ENCODE measurements around the gene CFAP100.

CFAP100 gene

GRCh38 chr3:126421573-126422119 lies 26.9 kb downstream of the CFAP100 start (continued):
- TF ChIP-seq EGR2 (tag by site-specific recombination; IDR thresholded peaks at IDR 0.05; ENCODE audit: low read depth) (no peak), ZBTB20 (tag by site-specific recombination; IDR thresholded peaks at IDR 0.05) (no peak), GLIS1 (tag by site-specific recombination; IDR thresholded peaks at IDR 0.05) (no peak), ZNF48 (tag by site-specific recombination; IDR thresholded peaks at IDR 0.05) (no peak)

DNA sequence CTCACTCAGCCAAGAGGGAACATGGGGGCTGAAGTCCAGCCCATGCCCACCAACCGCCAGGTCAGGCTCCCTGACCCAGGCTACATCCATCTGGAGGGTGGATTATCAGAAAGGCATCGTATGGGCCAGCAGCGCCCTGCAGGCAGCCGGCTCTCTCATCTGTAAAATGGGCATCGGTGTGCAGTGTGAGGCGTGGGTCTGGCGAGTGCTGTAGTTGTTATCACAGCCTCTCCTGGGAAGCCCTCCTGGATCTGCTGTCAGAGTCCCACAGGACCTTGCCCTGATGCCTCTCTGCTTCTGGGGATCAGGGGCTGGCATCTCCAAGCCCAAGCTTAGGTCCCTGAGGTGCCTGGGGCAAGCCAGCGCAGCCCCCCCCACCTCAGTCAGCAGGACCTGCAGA lies 27.4 kb downstream of the CFAP100 start:
- H3K36me3 ChIP-seq (ENCODE audit: control insufficient read depth in 2 of 2, insufficient read depth in 1 of 2, low read length in 2 of 2), result no peaks in the 10 kb centered on the region
- POLR2A ChIA-PET, result no interaction called here
- no peaks in the 10 kb centered on the region for H3K4me1 ChIP-seq (ENCODE audit: control insufficient read depth, insufficient read depth, low read length)
- H3K4me3 ChIP-seq (ENCODE audit: low read depth, low read length), result no peak overlapping the region
- CTCF ChIA-PET, result interaction anchor here (0.6 kb wide), 1 partner anchor 224 kb away, joined by 3 read pairs; no protein-coding TSS in a partner anchor
- no peaks in the 10 kb centered on the region for H3K9me3 ChIP-seq (ENCODE audit: control insufficient read depth, insufficient read depth, low read depth, low read length)
- TF ChIP-seq ZNF24 (tag by site-specific recombination; IDR thresholded peaks at IDR 0.05) (no peak), WT1 (tag by site-specific recombination; IDR thresholded peaks at IDR 0.05) (no peak), ZNF701 (tag by site-specific recombination; IDR thresholded peaks at IDR 0.05) (no peak), BCL11B (tag by site-specific recombination; IDR thresholded peaks at IDR 0.05; ENCODE audit: low read depth) (no peak), ZNF654 (tag by site-specific recombination; IDR thresholded peaks at IDR 0.05; ENCODE audit: low read depth) (no peak), ZSCAN18 (tag by site-specific recombination; IDR thresholded peaks at IDR 0.05) (no peak), ZNF394 (tag by site-specific recombination; IDR thresholded peaks at IDR 0.05; ENCODE audit: borderline replicate concordance) (no peak), GLI4 (tag by site-specific recombination; IDR thresholded peaks at IDR 0.05) (no peak), ZNF148 (tag by site-specific recombination; IDR thresholded peaks at IDR 0.05; ENCODE audit: borderline replicate concordance) (no peak)
- TF ChIP-seq, protein P1, sequence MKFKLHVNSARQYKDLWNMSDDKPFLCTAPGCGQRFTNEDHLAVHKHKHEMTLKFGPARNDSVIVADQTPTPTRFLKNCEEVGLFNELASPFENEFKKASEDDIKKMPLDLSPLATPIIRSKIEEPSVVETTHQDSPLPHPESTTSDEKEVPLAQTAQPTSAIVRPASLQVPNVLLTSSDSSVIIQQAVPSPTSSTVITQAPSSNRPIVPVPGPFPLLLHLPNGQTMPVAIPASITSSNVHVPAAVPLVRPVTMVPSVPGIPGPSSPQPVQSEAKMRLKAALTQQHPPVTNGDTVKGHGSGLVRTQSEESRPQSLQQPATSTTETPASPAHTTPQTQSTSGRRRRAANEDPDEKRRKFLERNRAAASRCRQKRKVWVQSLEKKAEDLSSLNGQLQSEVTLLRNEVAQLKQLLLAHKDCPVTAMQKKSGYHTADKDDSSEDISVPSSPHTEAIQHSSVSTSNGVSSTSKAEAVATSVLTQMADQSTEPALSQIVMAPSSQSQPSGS (tag by site-specific recombination; IDR thresholded peaks at IDR 0.05; ENCODE audit: low read depth), result no peak
- H3K27ac ChIP-seq (ENCODE audit: extremely low read depth, low read depth, low read length), result no peak overlapping the region

DNA sequence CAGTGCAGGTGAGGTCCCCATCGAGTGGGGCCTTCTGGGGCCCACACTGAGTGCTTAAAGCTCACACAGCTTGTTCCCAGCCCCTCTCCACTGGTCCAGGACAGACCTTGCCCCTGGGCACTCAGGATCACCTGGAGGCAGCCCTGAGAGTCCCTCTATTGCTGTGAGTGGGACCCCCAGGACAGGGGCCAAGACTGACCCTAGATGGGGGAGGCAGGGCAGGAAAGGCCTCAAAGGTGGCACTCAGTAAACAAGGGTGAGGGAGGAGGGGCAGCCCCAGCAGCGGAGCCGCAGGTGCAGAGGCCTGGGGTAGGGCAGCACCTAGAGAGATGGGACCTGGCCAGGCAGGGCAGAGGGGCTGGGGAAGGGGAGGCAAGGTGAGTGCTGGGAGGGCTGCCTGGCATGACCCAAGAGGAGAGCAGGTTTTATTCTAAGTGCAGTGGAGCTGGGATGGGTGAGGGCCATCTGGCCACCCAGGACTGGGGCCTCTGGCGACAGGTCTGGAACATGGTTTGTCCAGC lies 27.9 kb downstream of the CFAP100 start:
- Histone ChIP-seq H3K27ac (ENCODE audit: extremely low read depth, low read depth, low read length) (no peak overlapping the region), H3K4me3 (ENCODE audit: low read depth, low read length) (no peak overlapping the region), H3K9me3 (ENCODE audit: control insufficient read depth, insufficient read depth, low read depth, low read length) (no peaks in the 10 kb centered on the region), H3K4me1 (ENCODE audit: control insufficient read depth, insufficient read depth, low read length) (no peaks in the 10 kb centered on the region), H3K36me3 (ENCODE audit: control insufficient read depth in 2 of 2, insufficient read depth in 1 of 2, low read length in 2 of 2) (no peaks in the 10 kb centered on the region)
- ChIA-PET POLR2A (no interaction called here), CTCF (interaction anchor here (0.6 kb wide), 1 partner anchor 224 kb away, joined by 3 read pairs; no protein-coding TSS in a partner anchor)
- TF ChIP-seq ZNF518A (tag by site-specific recombination; conservative IDR thresholded peaks at IDR 0.05; ENCODE audit: low read depth), result no peak
- no peak for TF ChIP-seq ZSCAN23 (tag by site-specific recombination; IDR thresholded peaks at IDR 0.05)
- no peak for TF ChIP-seq ZFP41 (tag by site-specific recombination; IDR thresholded peaks at IDR 0.05; ENCODE audit: borderline replicate concordance)
- no peak for TF ChIP-seq ZNF169 (tag by site-specific recombination; IDR thresholded peaks at IDR 0.05)
- no peak for TF ChIP-seq ZNF544 (tag by site-specific recombination; IDR thresholded peaks at IDR 0.05)
- no peak for TF ChIP-seq GLIS2 (tag by site-specific recombination; IDR thresholded peaks at IDR 0.05)
